ENCODE results near the gene FLOT2.

Gene FLOT2

DNA sequence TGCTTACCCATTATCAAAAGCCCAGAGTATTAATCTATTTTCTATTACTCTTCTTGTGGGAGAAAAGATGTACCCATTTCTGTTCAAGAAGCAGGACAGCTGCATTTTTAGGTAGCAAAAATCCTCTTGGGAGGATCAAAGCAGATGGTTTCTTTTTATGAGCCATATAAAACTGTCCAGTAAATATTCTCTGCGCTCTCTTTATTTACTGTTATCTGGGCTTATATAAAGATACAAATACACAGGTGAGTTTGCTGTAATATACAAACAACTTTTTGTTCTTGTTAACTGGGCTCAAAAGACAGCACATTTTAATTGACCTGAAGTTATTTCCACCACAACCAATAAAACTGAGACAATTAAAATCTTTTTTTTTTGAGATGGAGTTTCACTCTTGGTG, 43.7 kb upstream of the FLOT2 start:
- Histone ChIP-seq H3K4me3 (no peak overlapping the region), H3K27ac (no peak overlapping the region), H3K4me1 (peaks cover 0 to 84% (median 49%) of the 10 kb centered on the region in 4 donors), H3K9me3 (no peaks in the 10 kb centered on the region), H3K27me3 (no peaks in the 10 kb centered on the region), H3K36me3 (no peaks in the 10 kb centered on the region)
- intact Hi-C loops (cut with DNase I; ENCODE audit: low total_unique reads): no loop called here
- no peak for DNase-seq
- TF ChIP-seq, protein P1, sequence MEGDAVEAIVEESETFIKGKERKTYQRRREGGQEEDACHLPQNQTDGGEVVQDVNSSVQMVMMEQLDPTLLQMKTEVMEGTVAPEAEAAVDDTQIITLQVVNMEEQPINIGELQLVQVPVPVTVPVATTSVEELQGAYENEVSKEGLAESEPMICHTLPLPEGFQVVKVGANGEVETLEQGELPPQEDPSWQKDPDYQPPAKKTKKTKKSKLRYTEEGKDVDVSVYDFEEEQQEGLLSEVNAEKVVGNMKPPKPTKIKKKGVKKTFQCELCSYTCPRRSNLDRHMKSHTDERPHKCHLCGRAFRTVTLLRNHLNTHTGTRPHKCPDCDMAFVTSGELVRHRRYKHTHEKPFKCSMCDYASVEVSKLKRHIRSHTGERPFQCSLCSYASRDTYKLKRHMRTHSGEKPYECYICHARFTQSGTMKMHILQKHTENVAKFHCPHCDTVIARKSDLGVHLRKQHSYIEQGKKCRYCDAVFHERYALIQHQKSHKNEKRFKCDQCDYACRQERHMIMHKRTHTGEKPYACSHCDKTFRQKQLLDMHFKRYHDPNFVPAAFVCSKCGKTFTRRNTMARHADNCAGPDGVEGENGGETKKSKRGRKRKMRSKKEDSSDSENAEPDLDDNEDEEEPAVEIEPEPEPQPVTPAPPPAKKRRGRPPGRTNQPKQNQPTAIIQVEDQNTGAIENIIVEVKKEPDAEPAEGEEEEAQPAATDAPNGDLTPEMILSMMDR (IDR thresholded peaks at IDR 0.05): no peak

GRCh38 chr17:28940675-28941074, 43.1 kb upstream of the FLOT2 start:
- Histone ChIP-seq H3K27me3 (no peaks in the 10 kb centered on the region), H3K4me1 (peaks cover 0 to 84% (median 46%) of the 10 kb centered on the region in 4 donors), H3K27ac (no peak overlapping the region), H3K36me3 (no peaks in the 10 kb centered on the region), H3K9me3 (no peaks in the 10 kb centered on the region), H3K4me3 (no peak overlapping the region)
- TF ChIP-seq, protein P1 (IDR thresholded peaks at IDR 0.05): no peak
- intact Hi-C loops (cut with DNase I; ENCODE audit: low total_unique reads): no loop called here
- DNase-seq: no peak

DNA sequence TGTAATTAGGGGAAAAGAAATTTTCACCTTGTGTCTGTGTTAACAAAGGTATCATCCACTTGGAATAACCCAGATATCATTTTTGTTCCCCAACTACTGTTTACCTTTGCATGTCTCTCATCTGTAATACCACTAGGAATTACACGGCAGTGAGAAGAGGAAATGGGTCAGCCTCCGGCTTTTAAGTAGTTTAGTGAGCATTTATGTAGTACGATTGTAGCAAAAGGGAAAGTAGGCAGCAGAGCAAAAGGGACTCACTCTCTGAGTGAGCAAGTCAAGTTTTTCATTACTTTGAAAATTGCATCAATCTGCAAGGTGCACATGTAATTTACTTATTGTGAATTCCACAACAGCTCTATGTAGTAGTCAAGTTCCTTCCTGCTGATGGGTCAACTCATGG, 42.6 kb upstream of the FLOT2 start:
- Histone ChIP-seq H3K4me3 (no peak overlapping the region), H3K4me1 (peaks cover 0 to 83% (median 44%) of the 10 kb centered on the region in 4 donors), H3K9me3 (no peaks in the 10 kb centered on the region), H3K36me3 (no peaks in the 10 kb centered on the region), H3K27ac (no peak overlapping the region), H3K27me3 (no peaks in the 10 kb centered on the region)
- TF ChIP-seq, protein P1 (IDR thresholded peaks at IDR 0.05): no peak
- no peak for DNase-seq
- intact Hi-C loops (cut with DNase I; ENCODE audit: low total_unique reads): no loop called here

- Histone ChIP-seq H3K27ac (no peak overlapping the region), H3K9me3 (no peaks in the 10 kb centered on the region), H3K36me3 (no peaks in the 10 kb centered on the region), H3K4me3 (no peak overlapping the region), H3K4me1 (peaks cover 0 to 71% (median 38%) of the 10 kb centered on the region in 4 donors), H3K27me3 (no peaks in the 10 kb centered on the region)
- intact Hi-C loops (cut with DNase I; ENCODE audit: low total_unique reads): no loop called here
- TF ChIP-seq, protein P1 (IDR thresholded peaks at IDR 0.05): no peak
- DNase-seq: no peak
These were observed 41.0 kb upstream of the FLOT2 start for GRCh38 chr17:28938552-28938951.

- H3K4me1 ChIP-seq: peaks cover 0 to 78% (median 38%) of the 10 kb centered on the region in 4 donors
- intact Hi-C loops (cut with DNase I; ENCODE audit: low total_unique reads): no loop called here
- H3K36me3 ChIP-seq: no peaks in the 10 kb centered on the region
- H3K27ac ChIP-seq: no peak overlapping the region
- TF ChIP-seq, protein P1 (IDR thresholded peaks at IDR 0.05): no peak
- DNase-seq: no peak
- no peaks in the 10 kb centered on the region for H3K27me3 ChIP-seq
- H3K4me3 ChIP-seq: no peak overlapping the region
- no peaks in the 10 kb centered on the region for H3K9me3 ChIP-seq
These were observed 39.7 kb upstream of the FLOT2 start for GRCh38 chr17:28937044-28937729.

All from tibial artery (tissue), 4 donors.